Peyer's patch (tissue), 4 donors: ENCODE results near the gene ARMC8.

Experiments
- POLR2A ChIP-seq, 2 donors: fragments of 450-650 bp; IDR thresholded peaks; one replicate each; pipeline ENCODE4 v1.5.1; 2017; ENCODE audit warnings: antibody characterized with exemption in 2 of 2, mild to moderate bottlenecking in 2 of 2, moderate library complexity in 2 of 2
- TF ChIP-seq, protein P1 (sequence below), 6 experiments: fragments of 450-650 bp in 4 of 6; fragments of 200-600 bp in 2 of 6; sonication (generic) in 1 of 6; IDR thresholded peaks; one replicate each; pipeline ENCODE4 v1.5.1; 2017 to 2019; ENCODE audit warnings: antibody characterized with exemption in 6 of 6, mild to moderate bottlenecking in 3 of 6, moderate library complexity in 1 of 6

DNA sequence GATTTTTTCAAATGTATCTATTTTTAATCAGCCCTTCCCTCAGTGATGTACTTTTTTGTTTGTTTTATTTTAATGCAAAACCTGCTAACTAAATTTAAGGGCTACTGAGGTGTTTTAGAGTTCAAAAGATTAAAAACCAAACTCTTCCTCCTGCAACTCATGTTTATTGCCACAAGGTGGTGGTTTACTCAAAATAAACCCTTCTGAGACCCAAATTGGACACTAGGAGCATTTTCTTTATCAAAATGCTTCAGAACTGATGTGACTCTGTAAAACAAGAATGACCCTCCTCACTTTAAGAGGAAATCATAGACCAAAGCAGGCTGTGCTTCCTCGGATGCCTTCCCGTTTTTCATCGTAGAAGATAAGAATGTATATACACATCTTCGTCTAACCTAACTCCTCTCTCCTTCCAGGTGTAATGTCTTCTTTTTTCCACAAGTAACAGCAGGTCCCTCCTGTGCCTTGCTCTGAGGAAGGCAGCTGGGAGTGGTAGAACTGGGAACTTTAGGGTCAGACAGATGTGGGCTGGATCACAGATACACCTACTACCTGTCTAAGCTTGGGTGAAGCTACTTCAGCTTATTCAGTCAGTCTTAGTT, 145.5 kb downstream of the ARMC8 start:
- TF ChIP-seq POLR2A (IDR thresholded peaks at IDR 0.05) = no peak
- TF ChIP-seq, protein P1, sequence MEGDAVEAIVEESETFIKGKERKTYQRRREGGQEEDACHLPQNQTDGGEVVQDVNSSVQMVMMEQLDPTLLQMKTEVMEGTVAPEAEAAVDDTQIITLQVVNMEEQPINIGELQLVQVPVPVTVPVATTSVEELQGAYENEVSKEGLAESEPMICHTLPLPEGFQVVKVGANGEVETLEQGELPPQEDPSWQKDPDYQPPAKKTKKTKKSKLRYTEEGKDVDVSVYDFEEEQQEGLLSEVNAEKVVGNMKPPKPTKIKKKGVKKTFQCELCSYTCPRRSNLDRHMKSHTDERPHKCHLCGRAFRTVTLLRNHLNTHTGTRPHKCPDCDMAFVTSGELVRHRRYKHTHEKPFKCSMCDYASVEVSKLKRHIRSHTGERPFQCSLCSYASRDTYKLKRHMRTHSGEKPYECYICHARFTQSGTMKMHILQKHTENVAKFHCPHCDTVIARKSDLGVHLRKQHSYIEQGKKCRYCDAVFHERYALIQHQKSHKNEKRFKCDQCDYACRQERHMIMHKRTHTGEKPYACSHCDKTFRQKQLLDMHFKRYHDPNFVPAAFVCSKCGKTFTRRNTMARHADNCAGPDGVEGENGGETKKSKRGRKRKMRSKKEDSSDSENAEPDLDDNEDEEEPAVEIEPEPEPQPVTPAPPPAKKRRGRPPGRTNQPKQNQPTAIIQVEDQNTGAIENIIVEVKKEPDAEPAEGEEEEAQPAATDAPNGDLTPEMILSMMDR (IDR thresholded peaks at IDR 0.05) = peak in 5 of 6 experiments; percentile 32 to 47 (median 45)
